IMR-90 (cell line): ENCODE results near the gene C1QL4. TPM values are rescaled to one million over a fixed set of nuclear protein-coding genes. Genes with fewer than 3 reads are reported as not detected.

Experiments
- ATAC-seq: fragments of 200-7000 bp; cut with Tn5 transposase; 2 replicates; pipeline ENCODE4 v1.9.1; 2020; ENCODE audit warnings: low read depth, mild to moderate bottlenecking, moderate library complexity
- BruUV-seq: library from RNA; stranded (reverse); fragments of 400-500 nt; replicated peaks from 2 replicates; lab custom pipeline; 2021; lab: Mats Ljungman, UMichigan
- CTCF ChIA-PET: fragments of 300-600 bp; formaldehyde crosslinking; extraction: SDS; loops from one replicate; lab custom pipeline; 2021; ENCODE audit warnings: antibody characterized with exemption; lab: Yijun Ruan, JAX
- POLR2A ChIA-PET: fragments of 300-600 bp; sonication (Branson Sonifier 250); formaldehyde crosslinking; loops from one replicate; lab custom pipeline; 2022; ENCODE audit warnings: antibody characterized with exemption; ENCODE audit not compliant: unreplicated experiment; lab: Charles Lee
- DNase-seq: peaks from one replicate; pipeline ENCODE4 v3.0.0; 2013
- H2AFZ ChIP-seq: replicated peaks from 2 replicates; pipeline ENCODE3; 2013; ENCODE audit warnings: low read length, mild to moderate bottlenecking; ENCODE audit not compliant: poor library complexity
- H2AK5ac ChIP-seq: 2 replicates; pipeline ENCODE4 v1.6.1; 2013; ENCODE audit warnings: low read depth, low read length, inconsistent platforms
- H2AK9ac ChIP-seq: replicated peaks from 2 replicates; pipeline ENCODE3; 2013; ENCODE audit warnings: mild to moderate bottlenecking, low read depth, low read length, moderate library complexity; ENCODE audit not compliant: poor library complexity
- H2BK120ac ChIP-seq: 2 replicates; pipeline ENCODE4 v1.6.1; 2013; ENCODE audit warnings: low read depth, low read length, inconsistent platforms
- H2BK15ac ChIP-seq: 3 replicates; pipeline ENCODE4 v1.6.1; 2013; ENCODE audit warnings: low read depth, low read length, inconsistent platforms
- H2BK20ac ChIP-seq: 2 replicates; pipeline ENCODE4 v1.6.1; 2013; ENCODE audit warnings: low read depth, mild to moderate bottlenecking, inconsistent platforms, low read length, moderate library complexity
- H2BK5ac ChIP-seq: 2 replicates; pipeline ENCODE4 v1.6.1; 2013; ENCODE audit warnings: mild to moderate bottlenecking, low read depth, low read length, inconsistent platforms; ENCODE audit not compliant: poor library complexity, severe bottlenecking
- H3K14ac ChIP-seq: replicated peaks from 2 replicates; pipeline ENCODE4 v1.6.1; 2013; ENCODE audit warnings: low read depth, low read length, inconsistent platforms
- H3K18ac ChIP-seq: 2 replicates; pipeline ENCODE4 v1.6.1; 2013; ENCODE audit warnings: low read depth, low read length, control low read depth
- H3K23ac ChIP-seq: 2 replicates; pipeline ENCODE4 v1.6.1; 2013; ENCODE audit warnings: low read depth, low read length, inconsistent platforms
- H3K27ac ChIP-seq: 2 replicates; pipeline ENCODE4 v1.5.1; 2013; ENCODE audit warnings: mild to moderate bottlenecking, control low read depth, low read length; ENCODE audit not compliant: insufficient read depth
- H3K27me3 ChIP-seq: 2 replicates; pipeline ENCODE4 v1.6.1; 2013; ENCODE audit warnings: low read length; ENCODE audit not compliant: control insufficient read depth, insufficient read depth
- H3K36me3 ChIP-seq: 2 replicates; pipeline ENCODE4 v1.6.1; 2013; ENCODE audit warnings: low read length, mixed read lengths; ENCODE audit not compliant: control insufficient read depth, insufficient read depth
- H3K4ac ChIP-seq: 2 replicates; pipeline ENCODE4 v1.6.1; 2013; ENCODE audit warnings: low read depth, low read length, inconsistent platforms
- H3K4me1 ChIP-seq: 2 replicates; pipeline ENCODE4 v1.6.1; 2013; ENCODE audit warnings: low read length, mixed read lengths; ENCODE audit not compliant: control insufficient read depth, insufficient read depth
- H3K4me2 ChIP-seq: 2 replicates; pipeline ENCODE4 v1.6.1; 2013; ENCODE audit warnings: low read depth, mild to moderate bottlenecking, control low read depth, low read length, moderate library complexity
- H3K4me3 ChIP-seq: 2 replicates; pipeline ENCODE4 v1.5.1; 2013; ENCODE audit warnings: low read depth, mild to moderate bottlenecking, control low read depth, low read length, moderate library complexity; ENCODE audit not compliant: insufficient read depth
- H3K56ac ChIP-seq: 2 replicates; pipeline ENCODE4 v1.6.1; 2013; ENCODE audit warnings: low read length, inconsistent platforms; ENCODE audit not compliant: insufficient read depth; ENCODE audit errors: extremely low read depth
- H3K79me1 ChIP-seq, 2 experiments: 2 replicates each; pipeline ENCODE4 v1.6.1; 2013; ENCODE audit warnings: low read length in 2 of 2, inconsistent platforms in 1 of 2, low read depth in 1 of 2
- H3K9ac ChIP-seq: 2 replicates; pipeline ENCODE4 v1.6.1; 2013; ENCODE audit warnings: low read depth, low read length, control low read depth
- H3K9me1 ChIP-seq: 2 replicates; pipeline ENCODE4 v1.6.1; 2013; ENCODE audit warnings: low read length, inconsistent platforms; ENCODE audit not compliant: insufficient read depth
- H3K9me3 ChIP-seq: 2 replicates; pipeline ENCODE4 v1.6.1; 2013; ENCODE audit warnings: low read length; ENCODE audit not compliant: control insufficient read depth, insufficient read depth
- H4K20me1 ChIP-seq: 2 replicates; pipeline ENCODE4 v1.6.1; 2013; ENCODE audit warnings: low read length, inconsistent platforms; ENCODE audit not compliant: insufficient read depth
- H4K5ac ChIP-seq: 2 replicates; pipeline ENCODE4 v1.6.1; 2013; ENCODE audit warnings: mild to moderate bottlenecking, low read depth, low read length, control low read depth
- H4K8ac ChIP-seq, 2 experiments: 2 replicates each; pipeline ENCODE4 v1.6.1; 2013; ENCODE audit warnings: low read depth in 2 of 2, low read length in 2 of 2, control low read depth in 1 of 2, inconsistent platforms in 1 of 2
- H4K91ac ChIP-seq: 2 replicates; pipeline ENCODE4 v1.6.1; 2013; ENCODE audit warnings: low read depth, low read length, inconsistent platforms; ENCODE audit not compliant: insufficient read depth
- BHLHE40 ChIP-seq: fragments of 150-350 bp; IDR thresholded peaks from 2 replicates; pipeline ENCODE4 v1.6.1; 2016; ENCODE audit warnings: mild to moderate bottlenecking, low read depth, low read length
- CEBPB ChIP-seq: IDR thresholded peaks from 2 replicates; pipeline ENCODE4 v1.6.1; 2012; ENCODE audit warnings: low read depth, low read length, improper control_type of control experiment
- FOS ChIP-seq: fragments of 150-350 bp; IDR thresholded peaks from 2 replicates; pipeline ENCODE4 v1.6.1; 2016; ENCODE audit warnings: low read depth, low read length
- MAFK ChIP-seq: IDR thresholded peaks from 2 replicates; pipeline ENCODE4 v1.6.1; 2012; ENCODE audit warnings: low read depth, low read length, improper control_type of control experiment
- MAZ ChIP-seq: IDR thresholded peaks from 2 replicates; pipeline ENCODE4 v1.6.1; 2012; ENCODE audit warnings: low read depth, mild to moderate bottlenecking, low read length, improper control_type of control experiment, moderate library complexity, borderline replicate concordance
- MXI1 ChIP-seq: IDR thresholded peaks from 2 replicates; pipeline ENCODE4 v1.6.1; 2012; ENCODE audit warnings: low read depth, mild to moderate bottlenecking, low read length, moderate library complexity, borderline replicate concordance
- POLR2A ChIP-seq: IDR thresholded peaks from 2 replicates; pipeline ENCODE4 v1.6.1; 2012; ENCODE audit warnings: mild to moderate bottlenecking, low read depth, low read length
- RAD21 ChIP-seq: IDR thresholded peaks from 2 replicates; pipeline ENCODE4 v1.6.1; 2012; ENCODE audit warnings: low read length, improper control_type of control experiment
- RCOR1 ChIP-seq: IDR thresholded peaks from 2 replicates; pipeline ENCODE4 v1.6.1; 2012; ENCODE audit warnings: mild to moderate bottlenecking, low read length, improper control_type of control experiment; ENCODE audit not compliant: insufficient replicate concordance
- SMC3 ChIP-seq: fragments of 150-350 bp; IDR thresholded peaks from 2 replicates; pipeline ENCODE4 v1.6.1; 2016; ENCODE audit warnings: low read depth, mild to moderate bottlenecking, antibody characterized with exemption, low read length, moderate library complexity
- WGBS, 2 experiments: methylation state at CpG; one replicate each; pipeline versions ENCODE4 v1.1.5 to v1.1.7; 2013; ENCODE audit warnings: missing lambda C conversion rate in 2 of 2; ENCODE audit not compliant: insufficient read length in 1 of 2; ENCODE audit errors: extremely low coverage in 2 of 2; 5-methylcytosine and 5-hydroxymethylcytosine counted together
- dilution Hi-C: fragments of 300-500 bp; cut with HindIII; formaldehyde crosslinking; loops from one replicate; pipeline ENCODE4 v1.14.3; 2018; ENCODE audit warnings: low sequenced_read_pairs; ENCODE audit not compliant: unreplicated experiment
- in situ Hi-C: fragments of 300-500 bp; cut with MboI; formaldehyde crosslinking; loops from 3 replicates; pipeline ENCODE4 v1.14.3; 2019; ENCODE audit warnings: low sequenced_read_pairs, inconsistent platforms, mixed read lengths
- intact Hi-C: fragments of 100-400 bp; cut with micrococcal nuclease; formaldehyde crosslinking; loops from 2 replicates; pipeline ENCODE4 v1.10.0; 2022
- polyA plus RNA-seq, 3 experiments: library from polyadenylated mRNA; depleted of rRNA; stranded (reverse); fragments of >200 nt; gene quantifications; 2 replicates each; pipeline ENCODE4 v1.2.3, GENCODE V29; 2012; ENCODE audit warnings: low replicate concordance in 1 of 3
- total RNA-seq: library from RNA; depleted of rRNA; stranded (reverse); fragments of >200 nt; gene quantifications from 2 replicates; pipeline ENCODE4 v1.2.3, GENCODE V29; 2012
- TF ChIP-seq, protein P1 (sequence below): conservative IDR thresholded peaks from 2 replicates; pipeline ENCODE4 v1.5.1; 2012; ENCODE audit warnings: mild to moderate bottlenecking, low read depth, low read length, improper control_type of control experiment
- TF ChIP-seq, protein P2 (sequence below): fragments of 150-350 bp; IDR thresholded peaks from 2 replicates; pipeline ENCODE4 v1.6.1; 2016; ENCODE audit warnings: low read depth, mild to moderate bottlenecking, low read length, moderate library complexity, borderline replicate concordance
- TF ChIP-seq, protein P3 (sequence below): fragments of 150-350 bp; IDR thresholded peaks from 2 replicates; pipeline ENCODE4 v1.6.1; 2017; ENCODE audit warnings: mild to moderate bottlenecking, antibody characterized with exemption, low read length, low read depth

Gene C1QL4
- total and polyA plus RNA-seq, 2 of the 4 experiments (the other 2 are of a cell fraction), result 0.18 to 0.46 TPM

DNA sequence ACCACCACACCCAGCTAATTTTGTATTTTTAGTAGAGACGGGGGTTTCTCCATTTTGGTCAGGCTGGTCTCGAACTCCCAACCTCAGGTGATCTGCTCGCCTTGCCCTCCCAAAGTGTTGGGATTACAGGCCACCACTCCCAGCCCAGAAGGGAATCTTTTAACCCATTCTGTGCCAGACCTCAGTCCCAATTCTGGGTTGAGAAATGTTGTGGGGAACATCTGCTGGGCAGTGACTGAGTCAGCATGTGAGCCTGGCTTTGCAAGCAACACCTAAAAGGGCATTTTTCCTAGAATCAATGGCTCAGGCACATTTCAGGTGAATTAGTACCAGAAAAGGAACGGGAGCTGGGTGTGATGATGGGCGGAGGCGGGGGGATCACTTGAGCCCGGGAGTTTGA is 22.7 kb upstream of the C1QL4 start:
- Histone ChIP-seq H2BK20ac (no peak overlapping the region), H4K20me1 (no peaks in the 10 kb centered on the region), H2AK5ac (no peak overlapping the region), H4K91ac (no peak overlapping the region), H3K9me1 (no peaks in the 10 kb centered on the region), H3K9ac (no peak overlapping the region), H3K4me3 (no peak overlapping the region), H3K4me2 (no peak overlapping the region), H3K27ac (no peak overlapping the region), H2BK5ac (no peak overlapping the region), H2AFZ (no peak overlapping the region), H3K36me3 (no peaks in the 10 kb centered on the region), H2BK15ac (no peak overlapping the region), H3K79me1 (no peaks in the 10 kb centered on the region), H3K23ac (no peak overlapping the region), H2AK9ac (no peak overlapping the region), H3K27me3 (no peaks in the 10 kb centered on the region), H3K56ac (no peak overlapping the region), H4K8ac (no peak overlapping the region), H3K9me3 (no peaks in the 10 kb centered on the region), H3K4ac (no peak overlapping the region), H3K4me1 (peaks cover 2% of the 10 kb centered on the region; the same call in 1 of the 2 replicates), H2BK120ac (no peak overlapping the region), H3K14ac (no peak overlapping the region), H4K5ac (no peak overlapping the region), H3K18ac (no peak overlapping the region)
- intact Hi-C loops, result no loop called here
- ChIA-PET POLR2A (interaction anchor here (0.7 kb wide), 1 partner anchor 158 kb away, joined by 3 read pairs; no protein-coding TSS in a partner anchor), CTCF (interaction anchor here (0.9 to 3.8 kb wide), 7 partner anchors 12 to 222 kb away, joined by 3 to 46 read pairs (median 18); partner anchors contain the start of gene DNAJC22)
- TF ChIP-seq MAZ (no peak), RAD21 (no peak), SMC3 (no peak), RCOR1 (no peak), MXI1 (no peak), BHLHE40 (no peak), FOS (no peak), CEBPB (no peak), POLR2A (no peak), MAFK (no peak)
- TF ChIP-seq, protein P1, sequence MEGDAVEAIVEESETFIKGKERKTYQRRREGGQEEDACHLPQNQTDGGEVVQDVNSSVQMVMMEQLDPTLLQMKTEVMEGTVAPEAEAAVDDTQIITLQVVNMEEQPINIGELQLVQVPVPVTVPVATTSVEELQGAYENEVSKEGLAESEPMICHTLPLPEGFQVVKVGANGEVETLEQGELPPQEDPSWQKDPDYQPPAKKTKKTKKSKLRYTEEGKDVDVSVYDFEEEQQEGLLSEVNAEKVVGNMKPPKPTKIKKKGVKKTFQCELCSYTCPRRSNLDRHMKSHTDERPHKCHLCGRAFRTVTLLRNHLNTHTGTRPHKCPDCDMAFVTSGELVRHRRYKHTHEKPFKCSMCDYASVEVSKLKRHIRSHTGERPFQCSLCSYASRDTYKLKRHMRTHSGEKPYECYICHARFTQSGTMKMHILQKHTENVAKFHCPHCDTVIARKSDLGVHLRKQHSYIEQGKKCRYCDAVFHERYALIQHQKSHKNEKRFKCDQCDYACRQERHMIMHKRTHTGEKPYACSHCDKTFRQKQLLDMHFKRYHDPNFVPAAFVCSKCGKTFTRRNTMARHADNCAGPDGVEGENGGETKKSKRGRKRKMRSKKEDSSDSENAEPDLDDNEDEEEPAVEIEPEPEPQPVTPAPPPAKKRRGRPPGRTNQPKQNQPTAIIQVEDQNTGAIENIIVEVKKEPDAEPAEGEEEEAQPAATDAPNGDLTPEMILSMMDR, result no peak
- TF ChIP-seq, protein P2, sequence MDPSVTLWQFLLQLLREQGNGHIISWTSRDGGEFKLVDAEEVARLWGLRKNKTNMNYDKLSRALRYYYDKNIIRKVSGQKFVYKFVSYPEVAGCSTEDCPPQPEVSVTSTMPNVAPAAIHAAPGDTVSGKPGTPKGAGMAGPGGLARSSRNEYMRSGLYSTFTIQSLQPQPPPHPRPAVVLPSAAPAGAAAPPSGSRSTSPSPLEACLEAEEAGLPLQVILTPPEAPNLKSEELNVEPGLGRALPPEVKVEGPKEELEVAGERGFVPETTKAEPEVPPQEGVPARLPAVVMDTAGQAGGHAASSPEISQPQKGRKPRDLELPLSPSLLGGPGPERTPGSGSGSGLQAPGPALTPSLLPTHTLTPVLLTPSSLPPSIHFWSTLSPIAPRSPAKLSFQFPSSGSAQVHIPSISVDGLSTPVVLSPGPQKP, result no peak
- TF ChIP-seq, protein P3, sequence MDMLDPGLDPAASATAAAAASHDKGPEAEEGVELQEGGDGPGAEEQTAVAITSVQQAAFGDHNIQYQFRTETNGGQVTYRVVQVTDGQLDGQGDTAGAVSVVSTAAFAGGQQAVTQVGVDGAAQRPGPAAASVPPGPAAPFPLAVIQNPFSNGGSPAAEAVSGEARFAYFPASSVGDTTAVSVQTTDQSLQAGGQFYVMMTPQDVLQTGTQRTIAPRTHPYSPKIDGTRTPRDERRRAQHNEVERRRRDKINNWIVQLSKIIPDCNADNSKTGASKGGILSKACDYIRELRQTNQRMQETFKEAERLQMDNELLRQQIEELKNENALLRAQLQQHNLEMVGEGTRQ, result no peak
- in situ Hi-C loops, result loop anchor here (5.0 kb wide), 1 partner anchor 148 kb away; no protein-coding TSS in a partner anchor
- ATAC-seq (no peak), DNase-seq (no peak)
- WGBS, 2 experiments, result no CpG with 5 or more reads among the region's 7 CpGs
- dilution Hi-C loops, result loop anchor here (25.0 kb wide), 1 partner anchor 153 kb away; no protein-coding TSS in a partner anchor
- no TSS peak for BruUV-seq
